Stimulated activated CD4-positive, alpha-beta T cell treated with anti-CD3 and anti-CD28 coated beads, Interleukin-12 subunit alpha, Interleukin-12 subunit beta, amount 100 ng/mL, for 24 hours (primary cell): Measurements from ENCODE around the gene PELI3.
A peak's percentile ranks its signal among the peaks of the same experiment; 100 is the strongest.
"Not testable (repeated sequence)": the region's sequence is repeated elsewhere in the genome, so short reads cannot be mapped to it uniquely, and the experiment has no call there.

Experiments used
- DNase-seq, 2 experiments: peaks; one replicate each; pipeline ENCODE4 v3.0.0-alpha.2; 2020; ENCODE audit warnings: low read depth in 2 of 2

PELI3 gene

GRCh38 chr11:66466225-66467033 lies at the start of gene PELI3:
Gene PELI3 (plus strand): TSS chr11:66466905. CDS start chr11:66468129, 1,224 bp downstream.
- peak; percentile 88 to 93 for DNase-seq

GRCh38 chr11:66417000-66417399 lies 49.7 kb upstream of the PELI3 start:
- DNase-seq: peak in 1 of 2 experiments; percentile 49

- DNase-seq: peak; percentile 46 to 73
These were observed 48.3 kb upstream of the PELI3 start for GRCh38 chr11:66418168-66418985.

- no peak for DNase-seq
These were observed 47.8 kb upstream of the PELI3 start for GRCh38 chr11:66418986-66419308.

- DNase-seq: no peak
These were observed 46.9 kb upstream of the PELI3 start for GRCh38 chr11:66419825-66420224.

GRCh38 chr11:66420671-66421476 lies 45.8 kb upstream of the PELI3 start, which contains the start of gene NPAS4:
Gene NPAS4 (plus strand): TSS chr11:66421035. CDS start chr11:66421180, 145 bp downstream.
- DNase-seq: no peak

- peak; percentile 76 to 81 for DNase-seq
These were observed 45.1 kb upstream of the PELI3 start for GRCh38 chr11:66421492-66422205.

- no peak for DNase-seq
These were observed 40.4 kb upstream of the PELI3 start for GRCh38 chr11:66426314-66426713.

GRCh38 chr11:66428933-66429332 lies 37.8 kb upstream of the PELI3 start:
- DNase-seq: no peak

- peak; percentile 52 to 78 for DNase-seq
These were observed 36.6 kb upstream of the PELI3 start for GRCh38 chr11:66429983-66430602.

- DNase-seq: not testable (repeated sequence)
These were observed 35.4 kb upstream of the PELI3 start for GRCh38 chr11:66431287-66431686.

GRCh38 chr11:66431871-66432329 lies 34.8 kb upstream of the PELI3 start:
- DNase-seq: not testable (repeated sequence)

GRCh38 chr11:66432597-66432996 lies 34.1 kb upstream of the PELI3 start:
- DNase-seq: no peak

GRCh38 chr11:66437979-66438503 lies 28.7 kb upstream of the PELI3 start:
- DNase-seq: no peak

GRCh38 chr11:66438504-66439466 lies 27.9 kb upstream of the PELI3 start, which contains the start of gene MRPL11:
Gene MRPL11 (minus strand): TSS chr11:66438848. CDS start chr11:66438754, 94 bp downstream.
- peak; percentile 70 to 88 for DNase-seq

- not testable (repeated sequence) for DNase-seq
These were observed 26.4 kb upstream of the PELI3 start for GRCh38 chr11:66440101-66440939.

- not testable (repeated sequence) for DNase-seq
These were observed 25.8 kb upstream of the PELI3 start for GRCh38 chr11:66440940-66441282.

GRCh38 chr11:66443602-66444001 lies 23.1 kb upstream of the PELI3 start:
- DNase-seq: no peak
